GM12864 (cell line): ENCODE measurements around the gene MS4A12.
A peak's percentile ranks its signal among the peaks of the same experiment; 100 is the strongest.
"Not testable (repeated sequence)": the region's sequence is repeated elsewhere in the genome, so short reads cannot be mapped to it uniquely, and the experiment has no call there.

Source experiments
- DNase-seq: peaks from one replicate; pipeline ENCODE4 v3.0.0-alpha.2; 2011; ENCODE audit warnings: low read depth
- H3K4me3 ChIP-seq: 2 replicates; pipeline ENCODE4 v1.5.1; 2011; ENCODE audit warnings: mild to moderate bottlenecking, low read depth, low read length, control low read depth
- CTCF ChIP-seq: IDR thresholded peaks from 2 replicates; pipeline ENCODE4 v1.5.1; 2011; ENCODE audit warnings: low read depth, mild to moderate bottlenecking, moderate library complexity, low read length, control low read depth, inconsistent platforms; ENCODE audit errors: missing control alignments

The MS4A12 gene

GRCh38 chr11:60492488-60493009 is at the start of gene MS4A12:
MS4A12 (plus strand) TSS chr11:60492778; CDS start chr11:60497319, 4,541 bp downstream.
- TF ChIP-seq CTCF, result no peak
- H3K4me3 ChIP-seq, result no peak within 1 kb of the TSS
- DNase-seq, result no peak

- DNase-seq, result no peak
- no peak for TF ChIP-seq CTCF
- no peak overlapping the region for H3K4me3 ChIP-seq
Measured at GRCh38 chr11:60447070-60447469, 45.5 kb upstream of the MS4A12 start.

- H3K4me3 ChIP-seq, result no peak overlapping the region
- no peak for TF ChIP-seq CTCF
- DNase-seq, result no peak
Measured at GRCh38 chr11:60447846-60448245, 44.7 kb upstream of the MS4A12 start.

- H3K4me3 ChIP-seq, DNase-seq: not testable (repeated sequence)
Measured at GRCh38 chr11:60451185-60451584, 41.4 kb upstream of the MS4A12 start.

GRCh38 chr11:60454212-60454611 is 38.4 kb upstream of the MS4A12 start:
- TF ChIP-seq CTCF, result no peak
- H3K4me3 ChIP-seq, result no peak overlapping the region
- no peak for DNase-seq

GRCh38 chr11:60455531-60456042 is 37.0 kb upstream of the MS4A12 start, which contains the start of gene MS4A1:
MS4A1 (plus strand) TSS chr11:60455847; CDS start chr11:60462375, 6,528 bp downstream.
- H3K4me3 ChIP-seq, result peak within 1 kb of the TSS; percentile 58
- TF ChIP-seq CTCF, result no peak
- peak; percentile 92 for DNase-seq

GRCh38 chr11:60457576-60457975 is 35.0 kb upstream of the MS4A12 start:
- DNase-seq, result peak; percentile 60
- TF ChIP-seq CTCF, result no peak
- peak overlapping the region; percentile 58 for H3K4me3 ChIP-seq
